Testis (tissue), 2 donors: Measurements from ENCODE around the gene DDC.

Experiments
- CTCF ChIP-seq, 3 experiments: fragments of 450-650 bp in 2 of 3; fragments of 200-600 bp in 1 of 3; sonication (generic) in 1 of 3; IDR thresholded peaks; one replicate each; pipeline ENCODE4 v1.5.1; 2016 to 2019; ENCODE audit warnings: antibody characterized with exemption in 3 of 3, mild to moderate bottlenecking in 2 of 3, moderate library complexity in 1 of 3
- POLR2A ChIP-seq: fragments of 450-650 bp; IDR thresholded peaks from one replicate; pipeline ENCODE4 v1.6.1; 2017; ENCODE audit warnings: antibody characterized with exemption, mild to moderate bottlenecking, moderate library complexity

- no peak for TF ChIP-seq CTCF (IDR thresholded peaks at IDR 0.05)
- TF ChIP-seq POLR2A, result no peak
Measured at GRCh38 chr7:50495746-50496145, 69.5 kb downstream of the DDC start.
